ENCODE data around the gene TSPOAP1. TPM values are rescaled to one million over a fixed set of nuclear protein-coding genes. Genes with fewer than 3 reads are reported as not detected.

The TSPOAP1 gene
- total RNA-seq, 1 experiment from 2014 or later = 4.3 TPM

GRCh38 chr17:58312021-58312630, 16.5 kb downstream of the TSPOAP1 start:
- Histone ChIP-seq H3F3A (ENCODE audit: low read length, unreplicated experiment) (no peaks in the 10 kb centered on the region), H3K79me2 (ENCODE audit: low read length) (no peaks in the 10 kb centered on the region), H3K27ac (ENCODE audit: low read length) (no peak overlapping the region), H2AFZ (ENCODE audit: low read length) (no peak overlapping the region), H3K9ac (ENCODE audit: low read length) (no peak overlapping the region), H3K4me1 (ENCODE audit: insufficient read depth, low read length) (peaks cover 10% of the 10 kb centered on the region), H3K4me2 (ENCODE audit: low read length) (no peak overlapping the region), H3K9me3 (ENCODE audit: low read length) (no peaks in the 10 kb centered on the region), H4K20me1 (ENCODE audit: low read length) (no peaks in the 10 kb centered on the region), H3K27me3 (ENCODE audit: low read length) (no peaks in the 10 kb centered on the region), H3K9me2 (replicated peaks; ENCODE audit: low read length) (no peaks in the 10 kb centered on the region), H3K4me3 (ENCODE audit: low read length) (no peak overlapping the region), H3K36me3 (ENCODE audit: low read depth, low read length) (no peaks in the 10 kb centered on the region)
- ChIA-PET POLR2A (ENCODE audit: unreplicated experiment) (no interaction called here), CTCF (interaction anchor here (1.6 kb wide), 1 partner anchor 105 kb away, joined by 4 read pairs; the partner anchor contains the start of gene RNF43)
- no TSS peak for BruUV-seq (replicated peaks)
- intact Hi-C loops (cut with micrococcal nuclease) = no loop called here
- no peak for ATAC-seq
- DNase-seq = no peak
- TF ChIP-seq EZH2 (IDR thresholded peaks at IDR 0.05; ENCODE audit: low read length, unreplicated experiment) (no peak), EZH2phosphoT487 (IDR thresholded peaks at IDR 0.05; ENCODE audit: borderline replicate concordance, low read length) (no peak), CTCF (conservative IDR thresholded peaks at IDR 0.05; ENCODE audit: low read depth, low read length) (no peak)

- ChIA-PET POLR2A (ENCODE audit: unreplicated experiment) (no interaction called here), CTCF (no interaction called here)
- no peaks in the 10 kb centered on the region for H4K20me1 ChIP-seq (ENCODE audit: low read length)
- no peaks in the 10 kb centered on the region for H3F3A ChIP-seq (ENCODE audit: low read length, unreplicated experiment)
- H3K9ac ChIP-seq (ENCODE audit: low read length) = no peak overlapping the region
- no peaks in the 10 kb centered on the region for H3K27me3 ChIP-seq (ENCODE audit: low read length)
- BruUV-seq (replicated peaks) = no TSS peak
- H3K36me3 ChIP-seq (ENCODE audit: low read depth, low read length) = no peaks in the 10 kb centered on the region
- H3K9me3 ChIP-seq (ENCODE audit: low read length) = no peaks in the 10 kb centered on the region
- H3K79me2 ChIP-seq (ENCODE audit: low read length) = no peaks in the 10 kb centered on the region
- H3K9me2 ChIP-seq (replicated peaks; ENCODE audit: low read length) = no peaks in the 10 kb centered on the region
- no peak overlapping the region for H3K27ac ChIP-seq (ENCODE audit: low read length)
- intact Hi-C loops (cut with micrococcal nuclease) = no loop called here
- TF ChIP-seq CTCF (conservative IDR thresholded peaks at IDR 0.05; ENCODE audit: low read depth, low read length) (no peak), EZH2 (IDR thresholded peaks at IDR 0.05; ENCODE audit: low read length, unreplicated experiment) (no peak), EZH2phosphoT487 (IDR thresholded peaks at IDR 0.05; ENCODE audit: borderline replicate concordance, low read length) (no peak)
- H3K4me3 ChIP-seq (ENCODE audit: low read length) = no peak overlapping the region
- H3K4me2 ChIP-seq (ENCODE audit: low read length) = no peak overlapping the region
- H2AFZ ChIP-seq (ENCODE audit: low read length) = no peak overlapping the region
- peaks cover 10% of the 10 kb centered on the region for H3K4me1 ChIP-seq (ENCODE audit: insufficient read depth, low read length)
- ATAC-seq (no peak), DNase-seq (no peak)
Observed at GRCh38 chr17:58311429-58311894, 17.1 kb downstream of the TSPOAP1 start.

All from PC-3 (cell line).